OCI-LY1 (cell line): ENCODE results near the gene CYGB.

Source experiments
- H2AFZ ChIP-seq: fragments of 200-600 bp; sonication (generic), shearing (Covaris generic); 2 replicates; pipeline ENCODE4 v1.6.0; 2014; ENCODE audit warnings: antibody characterized with exemption, mild to moderate bottlenecking, low read length
- H3F3A ChIP-seq: fragments of 200-600 bp; sonication (generic), shearing (Covaris generic); 2 replicates; pipeline ENCODE4 v1.6.0; 2014; ENCODE audit warnings: mild to moderate bottlenecking, antibody characterized with exemption, low read length, moderate library complexity; ENCODE audit not compliant: insufficient read depth
- H3K27ac ChIP-seq: fragments of 200-600 bp; sonication (generic); 2 replicates; pipeline ENCODE4 v1.5.1; 2014; ENCODE audit warnings: low read length, mixed run types, mild to moderate bottlenecking, low read depth; ENCODE audit not compliant: poor library complexity, severe bottlenecking
- H3K27me3 ChIP-seq: fragments of 200-600 bp; sonication (generic); 2 replicates; pipeline ENCODE4 v1.6.0; 2014; ENCODE audit warnings: antibody characterized with exemption, mild to moderate bottlenecking, low read length, moderate library complexity; ENCODE audit not compliant: insufficient read depth
- H3K36me3 ChIP-seq: fragments of 200-600 bp; sonication (generic); 2 replicates; pipeline ENCODE4 v1.6.1; 2014; ENCODE audit warnings: mild to moderate bottlenecking, antibody characterized with exemption, low read length, moderate library complexity, mixed read lengths; ENCODE audit not compliant: insufficient read depth
- H3K4me1 ChIP-seq: fragments of 200-600 bp; sonication (generic); 2 replicates; pipeline ENCODE4 v1.5.1; 2014; ENCODE audit warnings: mild to moderate bottlenecking, low read length, moderate library complexity; ENCODE audit not compliant: insufficient read depth, severe bottlenecking
- H3K4me2 ChIP-seq: fragments of 200-600 bp; sonication (generic), shearing (Covaris generic); 2 replicates; pipeline ENCODE4 v1.6.1; 2014; ENCODE audit warnings: low read length
- H3K4me3 ChIP-seq: fragments of 200-600 bp; sonication (generic); 2 replicates; pipeline ENCODE4 v1.5.1; 2014; ENCODE audit warnings: low read length, low read depth, mild to moderate bottlenecking, mixed read lengths; ENCODE audit not compliant: poor library complexity, severe bottlenecking
- H3K79me2 ChIP-seq: fragments of 200-600 bp; shearing (Covaris generic); 2 replicates; pipeline ENCODE4 v1.6.1; 2016; ENCODE audit warnings: mixed run types, low read length, mixed read lengths; ENCODE audit not compliant: insufficient read depth
- H3K9ac ChIP-seq: fragments of 200-600 bp; sonication (generic), shearing (Covaris generic); 2 replicates; pipeline ENCODE4 v1.6.1; 2014; ENCODE audit warnings: mild to moderate bottlenecking, low read length, mixed read lengths
- H3K9me2 ChIP-seq: fragments of 200-600 bp; sonication (generic), shearing (Covaris generic); 2 replicates; pipeline ENCODE4 v1.6.1; 2014; ENCODE audit warnings: low read depth, mild to moderate bottlenecking, low read length, mixed read lengths
- H3K9me3 ChIP-seq: fragments of 200-600 bp; shearing (Covaris generic); 2 replicates; pipeline ENCODE4 v1.6.1; 2014; ENCODE audit warnings: low read length, mixed read lengths
- H4K20me1 ChIP-seq: fragments of 200-600 bp; sonication (generic), shearing (Covaris generic); 2 replicates; pipeline ENCODE4 v1.6.0; 2016; ENCODE audit warnings: mild to moderate bottlenecking, low read length; ENCODE audit not compliant: insufficient read depth
- EZH2 ChIP-seq: fragments of 200-600 bp; sonication (generic), shearing (Covaris generic); IDR thresholded peaks from 2 replicates; pipeline ENCODE4 v1.8.0; 2017; ENCODE audit warnings: borderline replicate concordance, mixed run types, mild to moderate bottlenecking, antibody characterized with exemption, low read length, moderate library complexity, mixed read lengths
- TF ChIP-seq, protein P1 (sequence below): fragments of 200-600 bp; sonication (generic), shearing (Covaris generic); IDR thresholded peaks from 2 replicates; pipeline ENCODE4 v1.5.1; 2017; ENCODE audit warnings: mild to moderate bottlenecking, antibody characterized with exemption, low read length, moderate library complexity, mixed read lengths

Gene CYGB

GRCh38 chr17:76485569-76485968 is 51.9 kb downstream of the CYGB start:
- Histone ChIP-seq H3K9me2 (no peaks in the 10 kb centered on the region), H2AFZ (no peak overlapping the region), H3K9me3 (no peaks in the 10 kb centered on the region), H3K79me2 (no peaks in the 10 kb centered on the region), H3K4me3 (no peak overlapping the region), H3K27ac (peak overlapping the region; percentile 61), H3K9ac (no peak overlapping the region), H4K20me1 (no peaks in the 10 kb centered on the region), H3K36me3 (no peaks in the 10 kb centered on the region), H3K4me2 (no peak overlapping the region), H3F3A (no peaks in the 10 kb centered on the region), H3K27me3 (no peaks in the 10 kb centered on the region), H3K4me1 (peaks cover 51% of the 10 kb centered on the region)
- no peak for TF ChIP-seq EZH2
- TF ChIP-seq, protein P1, sequence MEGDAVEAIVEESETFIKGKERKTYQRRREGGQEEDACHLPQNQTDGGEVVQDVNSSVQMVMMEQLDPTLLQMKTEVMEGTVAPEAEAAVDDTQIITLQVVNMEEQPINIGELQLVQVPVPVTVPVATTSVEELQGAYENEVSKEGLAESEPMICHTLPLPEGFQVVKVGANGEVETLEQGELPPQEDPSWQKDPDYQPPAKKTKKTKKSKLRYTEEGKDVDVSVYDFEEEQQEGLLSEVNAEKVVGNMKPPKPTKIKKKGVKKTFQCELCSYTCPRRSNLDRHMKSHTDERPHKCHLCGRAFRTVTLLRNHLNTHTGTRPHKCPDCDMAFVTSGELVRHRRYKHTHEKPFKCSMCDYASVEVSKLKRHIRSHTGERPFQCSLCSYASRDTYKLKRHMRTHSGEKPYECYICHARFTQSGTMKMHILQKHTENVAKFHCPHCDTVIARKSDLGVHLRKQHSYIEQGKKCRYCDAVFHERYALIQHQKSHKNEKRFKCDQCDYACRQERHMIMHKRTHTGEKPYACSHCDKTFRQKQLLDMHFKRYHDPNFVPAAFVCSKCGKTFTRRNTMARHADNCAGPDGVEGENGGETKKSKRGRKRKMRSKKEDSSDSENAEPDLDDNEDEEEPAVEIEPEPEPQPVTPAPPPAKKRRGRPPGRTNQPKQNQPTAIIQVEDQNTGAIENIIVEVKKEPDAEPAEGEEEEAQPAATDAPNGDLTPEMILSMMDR, result no peak

DNA sequence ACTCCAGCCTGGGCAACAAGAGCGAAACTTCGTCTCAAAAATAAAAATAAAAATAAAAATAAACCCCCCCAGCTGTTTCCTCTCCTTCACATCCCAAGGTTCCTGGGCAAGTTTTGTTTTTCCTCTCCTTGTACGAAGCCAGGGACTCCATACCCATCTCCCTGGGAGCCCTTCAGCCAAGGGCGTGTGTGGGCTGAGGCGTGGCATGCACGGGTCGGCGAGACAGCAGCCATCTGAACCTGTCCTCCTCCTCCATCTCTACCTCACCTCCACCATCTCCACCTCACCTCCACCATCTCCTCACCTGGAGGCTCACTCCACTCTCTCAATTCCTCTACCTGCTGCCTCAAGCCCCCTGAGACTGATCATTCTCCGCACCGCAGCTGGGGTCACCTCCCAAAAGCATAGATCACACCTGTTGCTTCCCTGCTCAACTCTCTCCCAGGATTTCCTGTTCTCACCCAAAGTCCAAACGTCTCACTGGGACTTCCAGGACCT is 53.2 kb downstream of the CYGB start:
- Histone ChIP-seq H3K9me3 (no peaks in the 10 kb centered on the region), H3K27ac (peak overlapping the region; percentile 70), H3K4me2 (peak overlapping the region; percentile 27; the same call in 1 of the 2 replicates), H3K9me2 (no peaks in the 10 kb centered on the region), H3K79me2 (no peaks in the 10 kb centered on the region), H3K9ac (peak overlapping the region; percentile 22; the same call in 1 of the 2 replicates), H2AFZ (no peak overlapping the region), H3K36me3 (no peaks in the 10 kb centered on the region), H3K4me3 (no peak overlapping the region), H3F3A (no peaks in the 10 kb centered on the region), H3K4me1 (peaks cover 52% of the 10 kb centered on the region), H3K27me3 (no peaks in the 10 kb centered on the region), H4K20me1 (no peaks in the 10 kb centered on the region)
- TF ChIP-seq, protein P1, result no peak
- no peak for TF ChIP-seq EZH2

DNA sequence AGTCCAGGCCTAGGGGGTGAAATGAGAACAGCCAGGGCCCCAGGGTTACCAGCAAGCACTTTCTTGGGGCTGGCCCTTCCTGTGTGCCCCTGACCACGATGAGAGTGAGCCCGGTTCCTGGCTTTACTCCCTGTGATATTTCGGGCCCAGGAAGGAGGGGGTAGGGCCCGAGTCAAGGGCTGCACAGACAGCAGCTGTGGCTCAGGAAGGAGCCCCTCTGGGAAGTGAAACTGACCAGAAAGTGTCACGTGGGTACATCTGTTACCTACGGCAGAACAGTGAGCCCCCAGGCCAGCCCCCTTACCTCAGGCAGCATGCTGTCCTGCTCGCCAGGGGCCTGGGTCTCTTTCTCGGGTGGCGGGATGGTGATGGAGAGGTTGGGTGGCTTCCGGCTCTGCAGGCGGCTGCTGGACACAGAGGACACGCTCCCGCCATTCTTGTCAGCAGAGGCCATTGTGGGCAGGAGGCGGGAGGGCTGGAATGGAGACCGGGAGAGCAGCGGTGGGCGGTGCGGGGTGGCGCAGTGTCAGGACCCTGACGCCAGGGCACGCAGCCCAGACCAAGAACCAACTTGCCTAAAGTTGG is 56.3 kb downstream of the CYGB start:
- no peaks in the 10 kb centered on the region for H3F3A ChIP-seq
- H3K36me3 ChIP-seq, result no peaks in the 10 kb centered on the region
- peak overlapping the region; percentile 66 for H3K9ac ChIP-seq
- H3K79me2 ChIP-seq, result no peaks in the 10 kb centered on the region
- no peak overlapping the region for H2AFZ ChIP-seq
- H4K20me1 ChIP-seq, result no peaks in the 10 kb centered on the region
- peaks cover 47% of the 10 kb centered on the region for H3K4me1 ChIP-seq
- peak overlapping the region; percentile 97 for H3K27ac ChIP-seq
- no peaks in the 10 kb centered on the region for H3K9me3 ChIP-seq
- no peaks in the 10 kb centered on the region for H3K9me2 ChIP-seq
- H3K27me3 ChIP-seq, result no peaks in the 10 kb centered on the region
- TF ChIP-seq, protein P1, result no peak
- no peak for TF ChIP-seq EZH2
- H3K4me2 ChIP-seq, result peak overlapping the region; percentile 64
- peak overlapping the region; percentile 49 for H3K4me3 ChIP-seq
